Choroid plexus epithelial cell (primary cell): Measurements from ENCODE around the gene MICA.
A peak's percentile ranks its signal among the peaks of the same experiment; 100 is the strongest.

Source experiments
- DNase-seq: peaks from one replicate; pipeline ENCODE4 v3.0.0-alpha.2; 2010; ENCODE audit warnings: low read depth
- H3K4me3 ChIP-seq: 2 replicates; pipeline ENCODE4 v1.5.1; 2011; ENCODE audit warnings: low read depth, mild to moderate bottlenecking, control low read depth, low read length, moderate library complexity
- TF ChIP-seq, protein P1 (sequence below): conservative IDR thresholded peaks from 2 replicates; pipeline ENCODE4 v1.5.1; 2011; ENCODE audit warnings: low read depth, mild to moderate bottlenecking, control low read depth, inconsistent platforms, low read length, moderate library complexity

MICA gene

GRCh38 chr6:31357886-31358285 is 45.5 kb upstream of the MICA start:
- H3K4me3 ChIP-seq: no peak overlapping the region
- no peak for DNase-seq
- TF ChIP-seq, protein P1, sequence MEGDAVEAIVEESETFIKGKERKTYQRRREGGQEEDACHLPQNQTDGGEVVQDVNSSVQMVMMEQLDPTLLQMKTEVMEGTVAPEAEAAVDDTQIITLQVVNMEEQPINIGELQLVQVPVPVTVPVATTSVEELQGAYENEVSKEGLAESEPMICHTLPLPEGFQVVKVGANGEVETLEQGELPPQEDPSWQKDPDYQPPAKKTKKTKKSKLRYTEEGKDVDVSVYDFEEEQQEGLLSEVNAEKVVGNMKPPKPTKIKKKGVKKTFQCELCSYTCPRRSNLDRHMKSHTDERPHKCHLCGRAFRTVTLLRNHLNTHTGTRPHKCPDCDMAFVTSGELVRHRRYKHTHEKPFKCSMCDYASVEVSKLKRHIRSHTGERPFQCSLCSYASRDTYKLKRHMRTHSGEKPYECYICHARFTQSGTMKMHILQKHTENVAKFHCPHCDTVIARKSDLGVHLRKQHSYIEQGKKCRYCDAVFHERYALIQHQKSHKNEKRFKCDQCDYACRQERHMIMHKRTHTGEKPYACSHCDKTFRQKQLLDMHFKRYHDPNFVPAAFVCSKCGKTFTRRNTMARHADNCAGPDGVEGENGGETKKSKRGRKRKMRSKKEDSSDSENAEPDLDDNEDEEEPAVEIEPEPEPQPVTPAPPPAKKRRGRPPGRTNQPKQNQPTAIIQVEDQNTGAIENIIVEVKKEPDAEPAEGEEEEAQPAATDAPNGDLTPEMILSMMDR: no peak

DNA sequence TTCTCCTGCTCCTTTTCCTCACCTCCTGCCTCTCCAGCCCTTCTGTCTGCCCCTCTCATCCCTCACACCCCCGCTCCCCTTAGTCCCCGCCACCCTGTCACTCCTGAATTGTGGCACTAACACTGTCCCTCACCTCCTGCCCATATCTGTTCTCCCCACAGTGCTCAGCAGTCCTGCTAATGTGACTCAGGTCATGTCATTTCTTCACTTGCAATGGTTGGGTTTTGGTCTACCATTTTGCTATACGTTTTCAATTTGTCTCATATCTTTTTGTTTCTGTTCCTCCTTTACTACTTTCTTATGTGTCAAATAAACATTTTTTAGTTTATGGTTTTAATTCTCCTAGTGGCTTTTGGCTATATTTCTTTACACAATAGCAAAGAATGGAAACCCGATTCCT is 45.1 kb upstream of the MICA start:
- no peak for DNase-seq
- TF ChIP-seq, protein P1: no peak
- H3K4me3 ChIP-seq: no peak overlapping the region

GRCh38 chr6:31359581-31359980 is 43.8 kb upstream of the MICA start:
- DNase-seq: no peak
- TF ChIP-seq, protein P1: no peak
- no peak overlapping the region for H3K4me3 ChIP-seq

DNA sequence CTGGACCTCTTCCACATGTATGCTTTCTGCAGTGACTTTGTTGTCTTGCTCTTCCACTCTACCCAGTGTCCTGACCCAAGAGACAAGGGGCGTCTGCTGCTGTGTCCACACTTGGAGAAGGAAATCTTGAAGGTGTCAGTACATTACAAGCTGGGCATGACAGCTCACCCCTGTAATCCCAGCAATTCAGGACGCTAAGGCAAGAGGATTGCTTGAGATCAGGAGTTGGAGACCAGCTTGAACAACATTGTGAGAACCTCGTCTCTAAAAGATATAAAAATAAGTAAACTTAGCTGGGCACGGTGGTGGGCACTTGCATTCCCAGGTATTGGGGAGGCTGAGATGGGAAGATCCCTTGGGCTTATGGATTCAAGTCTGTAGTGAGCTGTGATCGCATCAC is 40.6 kb upstream of the MICA start:
- no peak for DNase-seq
- TF ChIP-seq, protein P1: no peak
- no peak overlapping the region for H3K4me3 ChIP-seq

DNA sequence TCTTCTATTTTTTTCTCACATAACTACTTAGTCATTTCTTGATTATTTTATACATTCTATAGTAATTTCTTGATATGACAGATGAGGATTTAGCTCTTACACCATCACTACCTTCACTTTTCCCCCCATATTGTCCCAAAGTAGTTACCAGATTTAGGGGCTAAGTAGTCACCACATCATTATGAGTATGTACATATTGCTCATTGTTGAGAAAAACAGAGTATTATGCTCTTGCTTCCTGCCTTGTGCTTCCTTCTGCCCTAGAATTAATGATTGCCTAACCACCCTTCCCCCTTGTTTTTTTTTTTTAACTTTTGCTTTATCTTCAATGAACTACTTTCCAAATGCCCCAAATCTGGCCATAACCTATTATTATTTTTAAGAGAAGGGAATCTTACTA is 39.6 kb upstream of the MICA start:
- TF ChIP-seq, protein P1: no peak
- no peak for DNase-seq

GRCh38 chr6:31365864-31366263 is 37.5 kb upstream of the MICA start:
- H3K4me3 ChIP-seq: no peak overlapping the region
- TF ChIP-seq, protein P1: no peak
- DNase-seq: no peak

More for the DNA sequence above, 39.6 kb upstream of the MICA start:
- H3K4me3 ChIP-seq: no peak overlapping the region

- TF ChIP-seq, protein P1: peak; percentile 93
- peak; percentile 92 for DNase-seq
- peak overlapping the region; percentile 30 for H3K4me3 ChIP-seq
These were observed 36.5 kb upstream of the MICA start for GRCh38 chr6:31366693-31367470.
